Measurements from ENCODE around the gene ADAM19.

DNA sequence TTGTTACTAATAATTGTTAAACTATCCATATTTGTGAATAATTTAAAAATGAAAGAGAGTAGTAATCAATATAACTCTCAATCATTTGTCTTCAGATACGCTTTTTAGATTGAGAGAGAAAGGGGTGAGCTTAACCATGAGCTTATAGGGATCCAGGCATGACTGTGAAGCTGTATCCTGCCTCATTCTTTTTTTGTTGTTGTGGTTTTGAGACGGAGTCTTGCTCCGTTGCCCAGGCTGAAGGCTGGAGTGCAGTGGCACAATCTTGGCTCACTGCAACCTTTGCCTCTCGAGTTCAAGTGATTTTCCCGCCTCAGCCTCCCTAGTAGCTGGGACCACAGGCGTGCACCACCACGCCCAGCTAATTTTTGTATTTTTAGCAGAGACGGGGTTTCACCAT, 71.5 kb downstream of the ADAM19 start:
- TF ChIP-seq POLR2AphosphoS5 (IDR thresholded peaks at IDR 0.05; ENCODE audit: low read depth, low read length) (no peak), TCF7L2 (IDR thresholded peaks at IDR 0.05; ENCODE audit: low read depth, low read length) (no peak), SIN3A (IDR thresholded peaks at IDR 0.05; ENCODE audit: borderline replicate concordance, insufficient read depth, low read depth, low read length) (no peak)
- TF ChIP-seq, protein P1, sequence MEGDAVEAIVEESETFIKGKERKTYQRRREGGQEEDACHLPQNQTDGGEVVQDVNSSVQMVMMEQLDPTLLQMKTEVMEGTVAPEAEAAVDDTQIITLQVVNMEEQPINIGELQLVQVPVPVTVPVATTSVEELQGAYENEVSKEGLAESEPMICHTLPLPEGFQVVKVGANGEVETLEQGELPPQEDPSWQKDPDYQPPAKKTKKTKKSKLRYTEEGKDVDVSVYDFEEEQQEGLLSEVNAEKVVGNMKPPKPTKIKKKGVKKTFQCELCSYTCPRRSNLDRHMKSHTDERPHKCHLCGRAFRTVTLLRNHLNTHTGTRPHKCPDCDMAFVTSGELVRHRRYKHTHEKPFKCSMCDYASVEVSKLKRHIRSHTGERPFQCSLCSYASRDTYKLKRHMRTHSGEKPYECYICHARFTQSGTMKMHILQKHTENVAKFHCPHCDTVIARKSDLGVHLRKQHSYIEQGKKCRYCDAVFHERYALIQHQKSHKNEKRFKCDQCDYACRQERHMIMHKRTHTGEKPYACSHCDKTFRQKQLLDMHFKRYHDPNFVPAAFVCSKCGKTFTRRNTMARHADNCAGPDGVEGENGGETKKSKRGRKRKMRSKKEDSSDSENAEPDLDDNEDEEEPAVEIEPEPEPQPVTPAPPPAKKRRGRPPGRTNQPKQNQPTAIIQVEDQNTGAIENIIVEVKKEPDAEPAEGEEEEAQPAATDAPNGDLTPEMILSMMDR (IDR thresholded peaks at IDR 0.05) = no peak
- TF ChIP-seq, protein P2, sequence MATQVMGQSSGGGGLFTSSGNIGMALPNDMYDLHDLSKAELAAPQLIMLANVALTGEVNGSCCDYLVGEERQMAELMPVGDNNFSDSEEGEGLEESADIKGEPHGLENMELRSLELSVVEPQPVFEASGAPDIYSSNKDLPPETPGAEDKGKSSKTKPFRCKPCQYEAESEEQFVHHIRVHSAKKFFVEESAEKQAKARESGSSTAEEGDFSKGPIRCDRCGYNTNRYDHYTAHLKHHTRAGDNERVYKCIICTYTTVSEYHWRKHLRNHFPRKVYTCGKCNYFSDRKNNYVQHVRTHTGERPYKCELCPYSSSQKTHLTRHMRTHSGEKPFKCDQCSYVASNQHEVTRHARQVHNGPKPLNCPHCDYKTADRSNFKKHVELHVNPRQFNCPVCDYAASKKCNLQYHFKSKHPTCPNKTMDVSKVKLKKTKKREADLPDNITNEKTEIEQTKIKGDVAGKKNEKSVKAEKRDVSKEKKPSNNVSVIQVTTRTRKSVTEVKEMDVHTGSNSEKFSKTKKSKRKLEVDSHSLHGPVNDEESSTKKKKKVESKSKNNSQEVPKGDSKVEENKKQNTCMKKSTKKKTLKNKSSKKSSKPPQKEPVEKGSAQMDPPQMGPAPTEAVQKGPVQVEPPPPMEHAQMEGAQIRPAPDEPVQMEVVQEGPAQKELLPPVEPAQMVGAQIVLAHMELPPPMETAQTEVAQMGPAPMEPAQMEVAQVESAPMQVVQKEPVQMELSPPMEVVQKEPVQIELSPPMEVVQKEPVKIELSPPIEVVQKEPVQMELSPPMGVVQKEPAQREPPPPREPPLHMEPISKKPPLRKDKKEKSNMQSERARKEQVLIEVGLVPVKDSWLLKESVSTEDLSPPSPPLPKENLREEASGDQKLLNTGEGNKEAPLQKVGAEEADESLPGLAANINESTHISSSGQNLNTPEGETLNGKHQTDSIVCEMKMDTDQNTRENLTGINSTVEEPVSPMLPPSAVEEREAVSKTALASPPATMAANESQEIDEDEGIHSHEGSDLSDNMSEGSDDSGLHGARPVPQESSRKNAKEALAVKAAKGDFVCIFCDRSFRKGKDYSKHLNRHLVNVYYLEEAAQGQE (IDR thresholded peaks at IDR 0.05; ENCODE audit: insufficient read depth in 1 of 2, low read depth in 2 of 2, low read length in 1 of 2) = no peak

Measured in Panc1 (cell line).